GM18909 (cell line): ENCODE measurements around the gene PXDC1.
"Not testable (repeated sequence)": the region's sequence is repeated elsewhere in the genome, so short reads cannot be mapped to it uniquely, and the experiment has no call there.

Experiments
- ATAC-seq: cut with Tn5 transposase; IDR thresholded peaks from one replicate; pipeline ENCODE4 v1.9.1; 2021; ENCODE audit warnings: mild to moderate bottlenecking; ENCODE audit not compliant: unreplicated experiment, poor library complexity

Gene PXDC1

DNA sequence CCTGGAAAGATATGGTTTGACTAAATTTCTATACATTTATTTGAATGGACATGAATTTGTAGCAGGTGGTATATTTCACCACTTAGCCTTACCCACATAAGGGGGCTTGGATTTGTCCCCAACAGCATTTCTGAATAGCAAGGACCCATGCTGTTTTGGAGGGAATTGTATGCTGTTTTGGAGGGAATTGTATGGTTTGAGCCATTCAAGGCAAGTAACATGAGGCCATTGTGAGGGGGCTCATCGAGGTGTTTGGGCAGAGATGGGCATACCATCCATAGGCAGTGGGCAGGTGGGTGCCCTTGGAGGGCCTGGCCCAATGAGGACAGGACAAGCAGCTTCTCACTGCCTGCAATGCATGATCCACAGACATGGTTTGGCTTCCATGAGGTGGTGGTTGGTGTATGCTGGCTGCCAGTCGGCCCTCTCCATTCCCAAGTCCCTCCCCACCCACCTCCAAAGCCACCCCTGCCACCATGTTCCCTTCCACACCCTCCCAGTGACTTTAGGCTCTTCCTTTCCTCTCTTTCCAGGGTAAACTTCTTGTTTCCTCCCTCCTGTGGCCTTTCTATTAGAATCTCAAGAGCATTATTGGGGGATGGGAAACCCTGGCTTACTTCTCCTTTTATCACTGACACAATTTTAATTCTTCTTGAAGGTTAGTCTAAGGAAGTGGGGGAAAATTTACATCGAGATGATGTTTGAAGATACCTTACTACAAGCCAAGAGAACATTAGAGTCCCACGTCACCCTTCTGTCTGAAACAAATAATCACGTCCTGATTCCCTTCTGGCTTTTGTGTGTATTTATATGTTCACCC is 13.2 kb upstream of the PXDC1 start:
- no peak for ATAC-seq

DNA sequence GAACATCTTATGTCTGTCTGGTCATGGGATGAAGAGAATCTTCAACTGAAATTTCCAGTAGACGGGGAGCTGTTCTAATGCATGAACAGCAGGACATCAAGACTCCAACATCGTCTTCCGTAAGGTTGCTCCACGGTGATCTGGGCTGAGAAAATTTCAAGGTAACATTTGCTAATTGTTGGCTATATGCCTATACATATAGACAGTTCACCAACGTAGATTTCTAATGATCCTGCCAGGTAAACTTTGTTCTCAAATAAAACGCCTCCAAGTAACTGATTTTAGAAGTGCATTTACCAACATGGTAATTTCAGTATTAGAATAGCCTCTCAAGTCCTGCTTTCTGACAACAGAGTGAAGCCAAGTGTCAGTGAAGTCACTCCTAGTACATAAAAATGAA is 11.3 kb upstream of the PXDC1 start:
- ATAC-seq: no peak

DNA sequence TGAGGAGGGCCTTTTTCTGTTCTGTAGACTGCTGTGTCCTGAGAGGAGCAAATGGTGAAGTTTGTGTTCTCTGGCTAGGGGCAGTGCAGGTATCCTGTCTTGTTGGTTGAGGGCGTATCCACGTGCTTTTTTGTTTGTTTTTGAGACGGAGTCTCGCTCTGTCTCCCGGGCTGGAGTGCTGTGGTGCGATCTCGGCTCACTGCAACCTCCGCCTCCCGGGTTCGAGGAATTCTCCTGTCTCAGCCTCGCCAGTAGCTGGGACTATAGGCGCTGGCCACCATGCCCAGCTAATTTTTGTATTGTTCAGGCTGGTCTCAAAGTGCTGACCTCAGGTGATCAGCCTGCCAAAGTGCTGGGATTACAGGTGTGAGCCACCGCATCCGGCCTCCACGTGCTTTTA is 10.8 kb upstream of the PXDC1 start:
- no peak for ATAC-seq

DNA sequence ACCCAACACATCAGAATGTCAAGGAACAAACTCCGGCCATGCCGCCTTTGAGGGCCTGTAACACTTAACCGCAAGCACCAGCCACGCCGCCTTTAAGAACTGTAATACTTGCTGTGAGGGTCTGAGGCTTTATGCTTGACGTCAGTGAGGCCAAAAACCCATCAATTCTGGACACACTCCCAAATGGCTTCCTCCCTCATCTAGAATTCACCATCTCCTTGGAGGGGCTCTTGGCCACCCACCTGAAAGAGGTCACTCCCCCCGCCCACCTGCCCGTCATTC is 10.4 kb upstream of the PXDC1 start:
- ATAC-seq: no peak

DNA sequence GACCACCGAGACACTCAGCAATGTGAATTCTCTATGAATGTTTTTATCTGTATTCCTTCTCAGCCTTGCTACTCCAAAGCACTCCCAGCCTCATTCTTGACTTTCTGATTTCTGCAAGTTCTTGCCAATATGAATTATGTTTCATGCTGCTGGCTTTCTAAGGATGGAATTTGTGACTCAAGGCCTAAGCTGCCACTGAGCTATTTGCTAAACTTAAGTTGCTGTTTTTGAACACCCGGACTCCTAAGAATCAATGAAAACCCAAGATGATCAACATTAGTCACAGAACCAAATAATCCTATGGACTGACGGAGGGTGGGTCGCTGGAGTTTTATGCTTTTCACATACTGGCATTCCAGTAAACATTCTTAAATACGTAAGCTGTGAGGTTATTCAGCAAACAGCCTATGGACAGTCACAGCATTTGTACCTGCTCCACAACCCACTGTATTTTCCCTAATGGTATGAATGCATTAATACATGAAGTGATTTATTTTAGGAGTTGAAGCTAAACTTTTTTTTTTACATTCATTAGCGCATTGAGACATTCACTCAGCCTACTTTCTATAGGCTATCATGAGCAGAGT is 8.2 kb upstream of the PXDC1 start:
- no peak for ATAC-seq

DNA sequence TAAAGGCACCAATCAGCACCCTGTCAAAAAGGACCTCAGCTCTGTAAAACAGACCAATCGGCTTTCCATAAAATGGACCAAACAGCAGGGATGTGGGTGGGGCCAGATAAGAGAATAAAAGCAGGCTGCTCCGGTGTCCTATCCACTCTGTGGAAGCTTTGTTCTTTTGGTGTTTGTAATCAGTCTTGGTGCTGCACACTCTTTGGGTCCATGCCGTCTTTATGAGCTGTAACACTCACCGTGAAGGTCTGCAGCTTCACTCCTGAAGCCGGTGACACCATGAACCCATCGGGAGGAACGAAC is 7.3 kb upstream of the PXDC1 start:
- ATAC-seq: no peak

DNA sequence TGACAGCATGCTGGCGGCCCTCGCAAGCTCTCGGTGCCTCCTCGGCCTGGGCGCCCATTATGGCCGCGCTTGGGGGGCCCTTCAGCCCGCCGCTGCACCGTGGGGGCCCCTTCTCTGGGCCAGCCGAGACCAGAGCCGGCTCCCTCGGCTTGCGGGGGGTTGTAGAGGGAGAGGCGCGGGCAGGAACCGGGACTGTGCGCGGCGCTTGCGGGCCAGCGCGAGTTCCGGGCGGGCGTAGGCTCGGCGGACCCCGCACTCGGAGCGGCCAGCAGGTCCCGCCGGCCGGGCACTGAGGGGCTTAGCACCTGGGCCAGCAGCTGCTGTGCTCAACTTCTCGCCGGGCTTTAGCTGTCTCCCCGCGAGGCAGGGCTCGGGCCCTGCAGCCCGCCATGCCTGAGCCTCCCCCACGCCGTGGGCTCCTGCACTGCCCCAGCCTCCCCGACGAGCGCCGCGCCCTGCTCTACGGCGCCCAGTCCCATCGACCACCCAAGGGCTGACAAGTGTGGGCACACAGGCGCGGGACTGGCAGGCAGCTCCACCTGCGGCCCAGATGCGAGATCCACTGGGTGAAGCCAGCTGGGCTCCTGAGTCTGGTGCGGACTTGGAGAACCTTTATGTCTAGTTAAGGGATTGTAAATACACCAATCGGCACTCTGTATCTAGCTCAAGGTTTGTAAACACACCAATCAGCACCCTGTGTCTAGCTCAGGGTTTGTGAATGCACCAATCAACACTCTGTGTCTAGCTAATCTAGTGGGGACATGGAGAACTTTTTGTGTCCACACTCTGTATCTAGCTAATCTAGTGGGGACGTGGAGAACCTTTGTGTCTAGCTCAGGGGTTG is 6.7 kb upstream of the PXDC1 start:
- ATAC-seq: not testable (repeated sequence)

- no peak for ATAC-seq
Observed at GRCh38 chr6:3757241-3757641, 5.7 kb upstream of the PXDC1 start.

- ATAC-seq: no peak
Observed at GRCh38 chr6:3756546-3756945, 5.0 kb upstream of the PXDC1 start.

GRCh38 chr6:3755637-3756545 is 4.4 kb upstream of the PXDC1 start:
- ATAC-seq: no peak

DNA sequence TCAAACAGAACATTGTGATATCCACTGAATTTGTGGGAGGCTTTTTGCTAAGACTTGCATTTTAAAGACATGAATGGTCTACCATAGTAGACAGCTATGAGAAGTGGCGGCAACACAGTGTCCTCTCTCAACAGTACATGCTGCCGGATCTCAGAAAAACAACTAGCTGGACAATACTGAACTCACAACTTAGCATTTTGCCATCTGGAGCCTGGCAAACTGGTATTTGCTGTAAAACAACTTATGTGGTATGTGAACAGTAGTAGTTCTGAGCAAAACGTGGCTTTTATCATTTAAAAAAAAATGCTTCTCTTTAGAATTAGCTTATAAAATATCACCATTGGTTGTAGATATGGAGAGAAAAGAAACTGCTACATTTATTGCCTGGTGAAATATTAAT is 3.3 kb upstream of the PXDC1 start:
- no peak for ATAC-seq

GRCh38 chr6:3754032-3754725 is 2.7 kb upstream of the PXDC1 start:
- not testable (repeated sequence) for ATAC-seq

DNA sequence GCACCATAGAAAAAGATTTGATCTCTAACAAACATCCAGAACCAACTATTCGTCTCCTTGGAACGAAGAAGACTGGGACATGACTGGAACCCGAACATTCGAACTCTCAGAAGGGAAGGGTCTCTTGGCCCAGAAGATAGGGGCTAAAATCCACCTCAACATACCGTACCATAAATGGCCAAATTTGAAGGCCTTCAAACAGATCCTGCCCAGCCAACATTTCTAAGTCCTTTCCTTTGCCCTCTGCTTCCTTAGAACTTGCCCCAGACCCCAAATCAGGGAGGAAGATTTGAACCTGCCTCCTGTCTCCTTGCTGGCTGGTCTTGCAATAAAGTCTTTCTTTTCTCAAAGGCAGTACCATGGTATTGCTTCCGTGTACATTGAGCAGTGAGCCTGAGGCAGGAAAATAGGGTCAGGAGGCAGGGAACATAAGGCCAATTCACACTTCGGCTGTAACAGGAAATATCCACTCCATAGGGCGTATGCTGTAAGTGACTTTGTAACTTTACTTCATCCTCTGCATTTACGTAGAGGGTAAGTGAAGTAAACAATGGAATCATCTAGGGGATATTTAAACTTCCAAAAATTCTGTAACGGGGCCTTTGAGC is 1.8 kb upstream of the PXDC1 start:
- no peak for ATAC-seq

GRCh38 chr6:3752531-3753227 is 1.2 kb upstream of the PXDC1 start:
- ATAC-seq: no peak

DNA sequence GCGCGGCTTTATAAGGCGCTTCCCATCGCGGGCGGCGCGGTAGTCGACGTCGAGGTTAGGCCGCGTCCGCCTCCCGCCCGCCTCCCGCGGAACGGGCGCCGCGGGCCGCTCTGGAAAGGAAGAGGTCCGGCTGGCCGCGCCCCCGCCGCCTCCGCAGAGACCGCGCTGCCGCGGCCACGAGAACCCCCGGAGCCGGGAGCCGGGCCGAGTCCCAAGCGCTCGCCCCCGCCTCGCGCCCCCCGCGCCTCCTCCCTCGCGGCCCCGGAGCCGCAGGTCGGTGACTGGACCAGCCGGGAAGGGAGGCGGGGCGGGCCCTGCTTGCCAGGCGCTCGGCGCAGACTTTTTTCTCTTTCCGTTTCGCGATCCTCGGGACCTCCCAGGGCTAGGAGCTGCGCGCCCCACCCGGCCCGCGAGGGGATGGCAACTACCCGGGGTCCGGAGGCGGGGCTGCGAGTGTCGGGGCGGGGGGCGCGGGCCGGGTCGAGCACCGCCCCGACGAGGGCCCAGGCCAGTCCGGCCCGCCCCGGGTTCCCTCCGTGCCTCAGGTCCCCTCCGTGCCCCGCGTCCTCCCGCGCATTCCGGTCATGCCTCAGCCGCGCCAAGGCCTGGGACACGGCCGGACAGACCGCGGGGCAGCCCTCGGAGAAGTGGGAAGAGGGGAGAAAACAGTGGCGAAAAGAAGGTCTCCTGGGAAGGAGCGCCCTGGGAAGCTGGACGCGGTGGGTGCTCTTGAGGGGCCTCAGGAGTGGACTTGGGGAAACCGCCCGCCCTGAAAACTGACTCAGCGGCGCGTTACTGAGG is 417 bp upstream of the PXDC1 start:
- ATAC-seq: peak; percentile 73

DNA sequence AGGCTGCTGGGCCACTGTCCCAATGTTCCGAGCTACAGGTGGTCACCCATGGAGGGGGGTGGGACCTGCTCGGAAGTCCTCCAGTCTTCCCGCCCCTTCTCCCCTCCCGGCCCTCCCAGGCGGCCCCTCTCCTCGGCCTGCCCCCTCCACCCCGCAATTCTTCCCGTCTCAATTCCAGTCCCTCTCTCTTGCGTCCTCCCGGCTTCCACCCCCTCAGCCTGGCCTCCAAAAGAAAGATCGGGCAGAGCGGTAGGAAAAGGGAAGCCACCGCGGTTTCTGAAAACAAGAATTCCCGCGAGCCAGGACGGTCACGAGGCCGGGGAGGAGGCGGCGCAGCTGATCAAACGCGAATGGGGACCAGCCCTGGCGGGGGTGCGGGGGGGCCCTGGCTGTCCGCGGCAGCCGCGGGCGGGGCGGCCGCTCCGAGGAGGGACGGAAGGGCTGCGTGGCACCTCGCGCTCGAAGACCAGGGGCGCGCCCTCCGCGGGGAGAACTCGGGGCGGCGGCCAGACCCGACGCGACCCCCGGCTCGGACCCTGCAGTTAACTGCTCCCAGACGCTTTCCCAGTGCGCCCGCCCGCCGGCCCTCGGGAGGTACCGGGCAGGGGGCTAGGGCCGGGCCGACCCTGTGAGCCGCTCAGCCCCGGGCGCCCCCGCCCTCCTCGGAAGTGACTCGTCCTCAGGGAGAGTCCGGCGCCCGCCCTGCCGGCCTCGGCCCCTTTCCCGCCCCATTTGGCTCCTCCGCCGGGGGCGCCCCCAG is 1.0 kb downstream of the PXDC1 start:
- no peak for ATAC-seq

DNA sequence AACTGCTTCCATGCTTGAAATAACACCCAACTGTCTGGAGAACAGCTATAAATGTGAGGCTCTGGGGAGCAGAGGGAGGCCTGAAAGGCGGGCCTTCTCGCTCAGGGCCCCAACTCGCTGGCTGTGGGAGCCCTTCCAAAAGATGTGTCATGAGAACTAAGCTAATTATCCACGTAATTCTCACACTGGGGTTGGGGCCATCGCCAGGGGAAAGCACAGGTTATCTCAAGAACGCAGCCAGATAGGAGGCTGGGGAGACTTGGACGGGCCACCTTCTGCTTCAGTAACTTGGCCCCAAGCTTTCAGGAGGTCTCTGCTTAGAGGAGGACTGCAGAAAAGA is 1.6 kb downstream of the PXDC1 start:
- no peak for ATAC-seq
